SKM-1 treated with dmso at 0.1 percent for 144 hours (cell line): Measurements from ENCODE around the gene CEP20.
"Not testable (repeated sequence)": the region's sequence is repeated elsewhere in the genome, so short reads cannot be mapped to it uniquely, and the experiment has no call there.

Experiments
- DNase-seq: peaks from one replicate; lab custom pipeline; 2025; ENCODE audit not compliant: unreplicated experiment; lab: John Stamatoyannopoulos, UW

CEP20 gene

GRCh38 chr16:15858921-15859668 is 29.3 kb downstream of the CEP20 start:
- no peak for DNase-seq

GRCh38 chr16:15857724-15858560 is 30.5 kb downstream of the CEP20 start:
- DNase-seq, result no peak

- no peak for DNase-seq
Observed at GRCh38 chr16:15856901-15857698, 31.3 kb downstream of the CEP20 start, which contains the start of gene MYH11. TSS of gene MYH11 (minus strand) at chr16:15857028. CDS start at chr16:15838252, 18,776 bp downstream.

GRCh38 chr16:15856182-15856581 is 32.2 kb downstream of the CEP20 start:
- no peak for DNase-seq

GRCh38 chr16:15855704-15856003 is 32.7 kb downstream of the CEP20 start:
- DNase-seq, result no peak

GRCh38 chr16:15854906-15855703 is 33.3 kb downstream of the CEP20 start:
- no peak for DNase-seq

GRCh38 chr16:15854061-15854460 is 34.3 kb downstream of the CEP20 start:
- no peak for DNase-seq

GRCh38 chr16:15853021-15853420 is 35.4 kb downstream of the CEP20 start:
- DNase-seq, result no peak

GRCh38 chr16:15850555-15850954 is 37.8 kb downstream of the CEP20 start:
- not testable (repeated sequence) for DNase-seq

GRCh38 chr16:15849209-15849981 is 39.0 kb downstream of the CEP20 start:
- no peak for DNase-seq

- DNase-seq, result no peak
Observed at GRCh38 chr16:15847611-15848175, 40.7 kb downstream of the CEP20 start.

GRCh38 chr16:15846510-15846909 is 41.9 kb downstream of the CEP20 start:
- no peak for DNase-seq

- DNase-seq, result no peak
Observed at GRCh38 chr16:15843635-15844279, 44.6 kb downstream of the CEP20 start.

GRCh38 chr16:15839204-15839603 is 49.2 kb downstream of the CEP20 start:
- DNase-seq, result not testable (repeated sequence)

- DNase-seq, result no peak
Observed at GRCh38 chr16:15837761-15838160, 50.6 kb downstream of the CEP20 start.

- no peak for DNase-seq
Observed at GRCh38 chr16:15836965-15837611, 51.3 kb downstream of the CEP20 start.

- DNase-seq, result no peak
Observed at GRCh38 chr16:15836074-15836473, 52.3 kb downstream of the CEP20 start.

- DNase-seq, result no peak
Observed at GRCh38 chr16:15835136-15835878, 53.1 kb downstream of the CEP20 start.
